Peyer's patch (tissue), 4 donors: Measurements from ENCODE around the gene CRIM1.

ENCODE experiments used
- POLR2A ChIP-seq, 2 donors: fragments of 450-650 bp; IDR thresholded peaks; one replicate each; pipeline ENCODE4 v1.5.1; 2017; ENCODE audit warnings: antibody characterized with exemption in 2 of 2, mild to moderate bottlenecking in 2 of 2, moderate library complexity in 2 of 2
- TF ChIP-seq, protein P1 (sequence below), 6 experiments: fragments of 450-650 bp in 4 of 6; fragments of 200-600 bp in 2 of 6; sonication (generic) in 1 of 6; IDR thresholded peaks; one replicate each; pipeline ENCODE4 v1.5.1; 2017 to 2019; ENCODE audit warnings: antibody characterized with exemption in 6 of 6, mild to moderate bottlenecking in 3 of 6, moderate library complexity in 1 of 6

- TF ChIP-seq, protein P1, sequence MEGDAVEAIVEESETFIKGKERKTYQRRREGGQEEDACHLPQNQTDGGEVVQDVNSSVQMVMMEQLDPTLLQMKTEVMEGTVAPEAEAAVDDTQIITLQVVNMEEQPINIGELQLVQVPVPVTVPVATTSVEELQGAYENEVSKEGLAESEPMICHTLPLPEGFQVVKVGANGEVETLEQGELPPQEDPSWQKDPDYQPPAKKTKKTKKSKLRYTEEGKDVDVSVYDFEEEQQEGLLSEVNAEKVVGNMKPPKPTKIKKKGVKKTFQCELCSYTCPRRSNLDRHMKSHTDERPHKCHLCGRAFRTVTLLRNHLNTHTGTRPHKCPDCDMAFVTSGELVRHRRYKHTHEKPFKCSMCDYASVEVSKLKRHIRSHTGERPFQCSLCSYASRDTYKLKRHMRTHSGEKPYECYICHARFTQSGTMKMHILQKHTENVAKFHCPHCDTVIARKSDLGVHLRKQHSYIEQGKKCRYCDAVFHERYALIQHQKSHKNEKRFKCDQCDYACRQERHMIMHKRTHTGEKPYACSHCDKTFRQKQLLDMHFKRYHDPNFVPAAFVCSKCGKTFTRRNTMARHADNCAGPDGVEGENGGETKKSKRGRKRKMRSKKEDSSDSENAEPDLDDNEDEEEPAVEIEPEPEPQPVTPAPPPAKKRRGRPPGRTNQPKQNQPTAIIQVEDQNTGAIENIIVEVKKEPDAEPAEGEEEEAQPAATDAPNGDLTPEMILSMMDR (IDR thresholded peaks at IDR 0.05) = no peak
- no peak for TF ChIP-seq POLR2A (IDR thresholded peaks at IDR 0.05)
These were observed 127.1 kb downstream of the CRIM1 start for GRCh38 chr2:36482576-36483214.
